ENCODE results near the gene DPP9. TPM values are rescaled to one million over a fixed set of nuclear protein-coding genes. Genes with fewer than 3 reads are reported as not detected.

The DPP9 gene
- total and polyA plus RNA-seq, 2 of the 8 experiments (the other 6 are each of a cell fraction or from before 2014, with no cell fraction given): 11.6 to 40.7 TPM

DNA sequence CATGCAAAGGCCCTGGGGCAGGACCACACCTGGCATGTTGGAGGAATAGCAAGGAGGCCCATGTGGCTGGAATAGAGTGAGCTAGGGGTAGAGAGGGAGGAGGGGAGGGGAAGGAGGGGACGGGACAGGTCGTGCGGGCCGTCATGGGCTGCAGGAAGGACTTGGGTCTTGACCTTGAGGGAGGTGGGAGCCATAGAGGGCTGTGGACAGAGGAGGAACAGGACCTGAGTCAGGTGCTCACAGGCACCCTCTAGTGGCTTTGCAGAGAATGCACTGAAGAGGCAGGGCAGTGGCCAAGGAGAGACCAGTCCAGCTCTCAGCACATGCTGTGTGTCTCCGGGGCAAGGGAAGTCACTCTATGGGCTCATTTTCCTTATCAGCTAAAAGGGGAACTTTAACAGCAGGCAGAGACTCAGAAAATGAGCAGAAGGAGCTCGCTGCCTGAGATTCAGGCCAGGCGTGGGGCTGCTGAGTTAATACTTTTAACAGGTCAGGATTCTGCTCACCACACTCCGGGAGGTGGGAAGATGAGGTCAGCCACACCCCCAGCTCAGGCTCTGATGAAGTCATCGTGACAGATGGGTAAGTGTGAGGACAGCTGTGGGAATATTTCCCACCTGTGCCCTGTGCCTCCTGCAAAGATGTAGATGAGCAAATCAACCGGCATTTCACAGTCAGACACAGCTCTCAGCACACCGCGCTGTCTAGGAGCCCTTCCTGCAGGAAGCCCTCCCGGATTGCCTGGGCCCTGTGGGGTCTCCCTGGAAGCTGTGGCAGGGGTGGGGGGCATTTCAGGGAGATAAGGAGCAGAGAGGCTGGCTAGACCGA lies 90.3 kb downstream of the DPP9 start (continued):
- no peak for TF ChIP-seq POU5F1 (IDR thresholded peaks at IDR 0.05; ENCODE audit: low read depth, low read length)
- no peak for TF ChIP-seq CTBP2 (IDR thresholded peaks at IDR 0.05; ENCODE audit: borderline replicate concordance, insufficient read depth, insufficient read length, low read length)
- TF ChIP-seq SIRT6 (IDR thresholded peaks at IDR 0.05; ENCODE audit: low read length): no peak
- TF ChIP-seq SP4 (IDR thresholded peaks at IDR 0.05; ENCODE audit: low read length): no peak
- TF ChIP-seq BCL11A (IDR thresholded peaks at IDR 0.05; ENCODE audit: low read depth in 2 of 2, low read length in 2 of 2): no peak
- TF ChIP-seq SIN3A (conservative IDR thresholded peaks at IDR 0.05 in 1 of 2, IDR thresholded peaks at IDR 0.05 in 1 of 2; ENCODE audit: low read depth in 1 of 2, low read length in 2 of 2): 0 out of 4 replicates have a peak, but pooled peaks of 1 of the 2 experiments have one; percentile 26
- no peak for TF ChIP-seq TAF7 (optimal IDR thresholded peaks at IDR 0.05; ENCODE audit: borderline replicate concordance, low read depth, low read length)
- TF ChIP-seq JUND (IDR thresholded peaks at IDR 0.05; ENCODE audit: low read length): no peak
- no peak for TF ChIP-seq KDM5A (IDR thresholded peaks at IDR 0.05; ENCODE audit: low read length)
- peak; percentile 26; the same call in 1 of the 2 replicates for TF ChIP-seq YY1 (IDR thresholded peaks at IDR 0.05; ENCODE audit: low read depth, low read length)
